Measurements from ENCODE around the gene MBNL1.

The MBNL1 gene

DNA sequence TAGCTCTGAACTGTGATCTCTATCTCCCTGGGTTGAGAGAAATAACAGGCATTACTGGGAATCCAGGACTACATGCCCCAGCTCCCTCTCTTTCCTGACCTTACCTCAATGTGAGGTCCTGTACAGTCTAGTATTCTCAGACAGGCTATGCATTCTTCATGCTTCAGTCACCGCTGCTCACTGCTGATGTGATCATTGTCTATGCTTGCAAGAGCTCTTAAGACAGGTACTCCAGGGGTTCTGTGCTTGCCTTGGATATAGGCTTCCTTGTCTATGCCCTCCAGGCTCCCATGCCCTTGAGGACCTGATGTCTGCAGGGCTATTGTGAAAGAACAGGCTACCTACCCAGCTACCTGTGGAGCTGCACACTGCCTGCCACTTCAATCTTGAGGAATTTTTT, 183.6 kb downstream of the MBNL1 start:
- no peak for DNase-seq (ENCODE audit: low read depth)
- H3K4me3 ChIP-seq (ENCODE audit: low read depth, low read length): no peak overlapping the region
- TF ChIP-seq CTCF (IDR thresholded peaks at IDR 0.05; ENCODE audit: low read depth, low read length, missing control alignments): no peak

DNA sequence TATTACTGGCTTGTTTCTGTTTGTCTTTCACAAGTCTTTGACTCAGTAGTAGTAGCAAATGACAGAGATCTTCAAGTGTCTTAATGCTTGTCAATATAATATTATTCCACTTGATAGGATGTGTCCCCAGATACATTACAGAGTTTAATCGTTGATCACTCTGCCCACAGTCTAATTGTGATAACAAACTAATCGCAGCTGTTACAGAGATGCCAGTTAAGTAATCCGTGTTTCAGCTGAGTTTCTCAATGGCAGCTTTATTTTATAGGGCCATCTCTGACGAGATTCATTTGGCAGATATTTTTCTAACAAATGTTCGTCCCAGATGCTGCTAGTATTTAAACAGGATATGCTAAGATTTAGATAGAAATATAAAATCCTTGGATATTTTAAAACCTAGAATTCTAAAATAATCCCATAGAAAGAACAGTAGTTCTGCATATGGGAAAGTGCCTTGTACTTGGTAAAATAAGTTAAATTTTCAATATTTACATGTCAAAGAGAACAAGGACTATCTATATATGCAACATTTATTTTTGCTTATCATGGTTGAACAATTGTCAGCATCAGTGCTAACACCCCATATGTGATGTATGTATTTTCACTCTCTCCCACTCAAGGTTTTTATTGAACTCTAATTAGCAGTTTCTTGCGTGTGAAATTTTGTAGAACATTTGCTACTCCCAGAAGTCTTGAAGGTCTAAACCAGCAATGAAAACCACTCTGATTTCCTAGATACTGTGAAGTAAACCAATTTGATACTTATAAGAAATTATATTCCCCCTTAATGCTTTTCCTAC, 185.5 kb downstream of the MBNL1 start:
- no peak for DNase-seq (ENCODE audit: low read depth)
- H3K4me3 ChIP-seq (ENCODE audit: low read depth, low read length): no peak overlapping the region
- TF ChIP-seq CTCF (IDR thresholded peaks at IDR 0.05; ENCODE audit: low read depth, low read length, missing control alignments): no peak

DNA sequence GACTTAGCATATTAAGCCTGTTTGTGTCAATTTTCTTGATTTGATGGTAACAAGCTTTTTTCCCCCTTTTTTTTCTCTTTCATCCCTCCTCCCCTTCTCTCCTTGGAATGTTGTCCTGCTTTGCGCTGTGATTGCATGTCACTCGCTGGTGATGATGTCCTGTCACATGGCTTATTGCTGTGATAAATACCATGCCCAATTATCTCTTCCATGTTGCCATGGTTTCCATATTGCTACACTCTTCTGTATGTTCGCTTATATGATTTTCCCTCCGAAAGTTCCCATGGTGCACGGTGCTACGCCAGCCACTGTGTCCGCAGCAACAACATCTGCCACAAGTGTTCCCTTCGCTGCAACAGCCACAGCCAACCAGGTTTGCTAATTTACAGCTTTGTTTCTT, 187.3 kb downstream of the MBNL1 start:
- DNase-seq (ENCODE audit: low read depth): no peak
- H3K4me3 ChIP-seq (ENCODE audit: low read depth, low read length): no peak overlapping the region
- TF ChIP-seq CTCF (IDR thresholded peaks at IDR 0.05; ENCODE audit: low read depth, low read length, missing control alignments): no peak

GRCh38 chr3:152457500-152458375, 189.0 kb downstream of the MBNL1 start:
- no peak for TF ChIP-seq CTCF (IDR thresholded peaks at IDR 0.05; ENCODE audit: low read depth, low read length, missing control alignments)
- no peak overlapping the region for H3K4me3 ChIP-seq (ENCODE audit: low read depth, low read length)
- DNase-seq (ENCODE audit: low read depth): no peak

DNA sequence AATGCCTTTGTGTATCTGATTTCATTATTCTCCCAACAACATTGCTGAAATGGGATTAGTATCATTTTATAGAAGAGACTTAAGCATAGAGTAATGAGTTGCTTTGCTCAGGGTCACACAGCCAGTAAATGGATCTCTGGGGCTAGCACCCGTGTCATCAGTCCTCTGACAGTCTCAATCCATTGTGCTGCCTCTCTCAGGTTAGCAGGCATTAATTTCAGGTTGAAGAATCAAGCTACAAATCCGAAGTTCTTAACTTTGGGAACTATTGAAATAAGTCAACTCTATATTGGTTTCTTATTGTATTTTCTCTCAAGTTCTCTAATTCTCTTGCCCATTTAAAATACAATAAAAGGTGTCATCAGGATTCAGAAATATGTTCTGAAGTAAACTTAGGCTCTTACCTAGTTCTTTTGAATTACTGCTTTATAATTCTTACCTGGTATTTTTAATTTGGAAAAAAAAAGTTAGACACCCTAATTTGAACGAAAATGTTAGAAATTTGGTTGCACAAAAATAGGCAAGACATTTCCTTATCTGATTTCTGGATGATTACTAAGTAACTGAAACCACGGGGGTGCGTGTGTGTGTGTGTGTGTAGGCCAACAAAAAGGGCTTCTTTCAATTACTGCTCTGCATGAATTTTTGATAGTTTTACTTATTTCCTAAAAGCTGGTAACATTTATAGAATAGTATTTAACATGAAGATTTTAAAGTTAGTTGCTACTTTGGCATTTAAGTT, 189.8 kb downstream of the MBNL1 start:
- DNase-seq (ENCODE audit: low read depth): no peak
- H3K4me3 ChIP-seq (ENCODE audit: low read depth, low read length): no peak overlapping the region
- TF ChIP-seq CTCF (IDR thresholded peaks at IDR 0.05; ENCODE audit: low read depth, low read length, missing control alignments): no peak

GRCh38 chr3:152459118-152459515, 190.4 kb downstream of the MBNL1 start:
- H3K4me3 ChIP-seq (ENCODE audit: low read depth, low read length): no peak overlapping the region
- no peak for DNase-seq (ENCODE audit: low read depth)
- TF ChIP-seq CTCF (IDR thresholded peaks at IDR 0.05; ENCODE audit: low read depth, low read length, missing control alignments): no peak

Data from GM12864 (cell line).